ENCODE results near the gene LMOD2. TPM values are rescaled to one million over a fixed set of nuclear protein-coding genes. Genes with fewer than 3 reads are reported as not detected.

LMOD2 gene
- total RNA-seq, 1 donor from 2014 or later, result not detected

DNA sequence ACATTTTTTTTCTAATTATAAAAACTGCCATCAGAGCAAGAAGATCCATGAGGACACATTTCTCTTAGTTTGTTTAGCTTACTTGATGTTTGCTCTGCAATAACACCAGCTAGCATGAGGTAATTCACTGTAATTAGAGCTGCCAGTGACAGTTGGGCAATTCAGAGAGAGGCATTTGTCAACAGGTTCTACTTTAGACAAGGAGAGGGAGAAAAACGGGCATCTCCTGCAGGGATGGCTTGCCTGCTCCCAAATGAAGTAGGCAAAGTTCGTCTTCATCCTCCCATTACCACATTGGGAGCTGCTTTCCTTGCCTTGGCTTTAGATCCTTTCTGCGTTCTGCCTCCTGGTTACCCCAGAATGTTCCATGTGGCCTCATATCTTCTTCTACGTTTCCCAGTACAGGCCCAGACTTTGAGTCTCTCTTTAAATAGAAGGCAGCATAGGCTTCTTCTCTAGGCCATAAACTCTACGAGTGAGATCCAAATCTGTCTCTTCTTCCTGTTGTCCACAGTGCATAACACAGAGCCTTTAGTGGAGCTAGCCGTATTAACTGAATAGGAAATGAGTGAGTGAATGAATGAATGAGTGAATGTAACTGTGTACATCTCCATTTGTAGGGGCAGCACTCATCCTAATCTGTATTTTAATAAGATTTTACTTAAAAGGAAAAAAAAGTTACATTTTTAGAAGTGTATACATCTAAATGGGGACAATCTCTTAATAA lies 32.8 kb upstream of the LMOD2 start:
- Histone ChIP-seq H3K9me3 (ENCODE audit: insufficient read depth, low read depth, low read length) (no peaks in the 10 kb centered on the region), H3K36me3 (ENCODE audit: insufficient read depth, low read length) (no peaks in the 10 kb centered on the region), H3K4me2 (ENCODE audit: low read length) (no peak overlapping the region), H3K9ac (ENCODE audit: low read length) (no peak overlapping the region), H4K20me1 (ENCODE audit: insufficient read depth, low read length) (no peaks in the 10 kb centered on the region), H3K79me2 (ENCODE audit: insufficient read depth, low read length) (no peaks in the 10 kb centered on the region), H3K27ac (ENCODE audit: low read depth, low read length) (no peak overlapping the region), H2AFZ (ENCODE audit: low read depth, low read length) (no peak overlapping the region), H3K4me1 (ENCODE audit: insufficient read depth, low read length) (no peaks in the 10 kb centered on the region), H3K27me3 (ENCODE audit: insufficient read depth, low read length) (no peaks in the 10 kb centered on the region), H3K4me3 (ENCODE audit: insufficient read depth, low read depth, low read length) (no peak overlapping the region)
- no peak overlapping the region for H3K27ac Mint-ChIP-seq (ENCODE audit: unreplicated experiment)
- no peaks in the 10 kb centered on the region for H3K9me3 Mint-ChIP-seq (ENCODE audit: unreplicated experiment)
- no peaks in the 10 kb centered on the region for H3K36me3 Mint-ChIP-seq (ENCODE audit: low read depth, unreplicated experiment)
- TF ChIP-seq, protein P1, sequence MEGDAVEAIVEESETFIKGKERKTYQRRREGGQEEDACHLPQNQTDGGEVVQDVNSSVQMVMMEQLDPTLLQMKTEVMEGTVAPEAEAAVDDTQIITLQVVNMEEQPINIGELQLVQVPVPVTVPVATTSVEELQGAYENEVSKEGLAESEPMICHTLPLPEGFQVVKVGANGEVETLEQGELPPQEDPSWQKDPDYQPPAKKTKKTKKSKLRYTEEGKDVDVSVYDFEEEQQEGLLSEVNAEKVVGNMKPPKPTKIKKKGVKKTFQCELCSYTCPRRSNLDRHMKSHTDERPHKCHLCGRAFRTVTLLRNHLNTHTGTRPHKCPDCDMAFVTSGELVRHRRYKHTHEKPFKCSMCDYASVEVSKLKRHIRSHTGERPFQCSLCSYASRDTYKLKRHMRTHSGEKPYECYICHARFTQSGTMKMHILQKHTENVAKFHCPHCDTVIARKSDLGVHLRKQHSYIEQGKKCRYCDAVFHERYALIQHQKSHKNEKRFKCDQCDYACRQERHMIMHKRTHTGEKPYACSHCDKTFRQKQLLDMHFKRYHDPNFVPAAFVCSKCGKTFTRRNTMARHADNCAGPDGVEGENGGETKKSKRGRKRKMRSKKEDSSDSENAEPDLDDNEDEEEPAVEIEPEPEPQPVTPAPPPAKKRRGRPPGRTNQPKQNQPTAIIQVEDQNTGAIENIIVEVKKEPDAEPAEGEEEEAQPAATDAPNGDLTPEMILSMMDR (IDR thresholded peaks at IDR 0.05; ENCODE audit: insufficient read depth, low read depth, low read length), result no peak
- no peak for TF ChIP-seq EZH2 (IDR thresholded peaks at IDR 0.05; ENCODE audit: insufficient read depth, low read length)
- no peak overlapping the region for H3K4me3 Mint-ChIP-seq (ENCODE audit: unreplicated experiment)
- no peaks in the 10 kb centered on the region for H3K4me1 Mint-ChIP-seq (ENCODE audit: low read depth, unreplicated experiment)
- FAIRE-seq, result no peak
- H3K27me3 Mint-ChIP-seq (ENCODE audit: low read depth, unreplicated experiment), result no peaks in the 10 kb centered on the region
- no peak for DNase-seq (ENCODE audit: low read depth)

DNA sequence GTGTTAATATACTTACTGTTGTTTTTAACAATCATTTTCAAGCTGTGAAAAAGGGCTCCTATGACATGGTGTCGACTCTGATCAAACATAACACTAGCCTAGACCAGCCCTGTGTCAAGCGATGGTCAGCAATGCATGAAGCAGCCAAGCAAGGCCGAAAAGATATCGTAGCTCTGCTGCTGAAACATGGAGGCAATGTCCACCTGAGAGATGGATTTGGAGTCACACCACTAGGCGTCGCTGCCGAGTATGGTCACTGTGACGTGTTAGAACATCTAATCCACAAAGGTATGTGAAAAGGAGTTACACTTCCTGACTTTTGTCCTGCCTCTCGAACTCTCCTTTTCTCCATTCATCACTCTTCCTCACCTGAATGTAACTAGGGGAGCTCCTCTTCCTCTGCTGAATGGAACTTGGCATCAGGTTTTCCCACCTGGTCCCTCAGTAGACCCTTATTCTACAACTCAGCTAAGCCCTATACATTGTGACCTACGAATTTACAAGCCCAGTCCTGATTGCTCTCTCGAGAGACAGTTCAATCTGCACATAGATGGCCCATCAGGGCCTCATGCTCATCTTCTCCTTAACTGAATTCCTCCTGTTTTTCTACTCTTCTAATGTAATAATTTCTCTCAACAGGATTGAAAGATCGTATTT lies 31.0 kb upstream of the LMOD2 start:
- no peaks in the 10 kb centered on the region for H3K79me2 ChIP-seq (ENCODE audit: insufficient read depth, low read length)
- H3K27me3 ChIP-seq (ENCODE audit: insufficient read depth, low read length), result no peaks in the 10 kb centered on the region
- no peaks in the 10 kb centered on the region for H3K4me1 ChIP-seq (ENCODE audit: insufficient read depth, low read length)
- no peaks in the 10 kb centered on the region for H3K9me3 ChIP-seq (ENCODE audit: insufficient read depth, low read depth, low read length)
- no peak overlapping the region for H3K4me3 ChIP-seq (ENCODE audit: insufficient read depth, low read depth, low read length)
- Mint-ChIP-seq H3K27me3 (ENCODE audit: low read depth, unreplicated experiment) (no peaks in the 10 kb centered on the region), H3K4me3 (ENCODE audit: unreplicated experiment) (no peak overlapping the region), H3K36me3 (ENCODE audit: low read depth, unreplicated experiment) (no peaks in the 10 kb centered on the region), H3K4me1 (ENCODE audit: low read depth, unreplicated experiment) (no peaks in the 10 kb centered on the region), H3K9me3 (ENCODE audit: unreplicated experiment) (no peaks in the 10 kb centered on the region), H3K27ac (ENCODE audit: unreplicated experiment) (no peak overlapping the region)
- TF ChIP-seq EZH2 (IDR thresholded peaks at IDR 0.05; ENCODE audit: insufficient read depth, low read length), result no peak
- TF ChIP-seq, protein P1 (IDR thresholded peaks at IDR 0.05; ENCODE audit: insufficient read depth, low read depth, low read length), result peak; percentile 46
- H3K27ac ChIP-seq (ENCODE audit: low read depth, low read length), result no peak overlapping the region
- no peak overlapping the region for H3K9ac ChIP-seq (ENCODE audit: low read length)
- no peaks in the 10 kb centered on the region for H4K20me1 ChIP-seq (ENCODE audit: insufficient read depth, low read length)
- no peak overlapping the region for H3K4me2 ChIP-seq (ENCODE audit: low read length)
- no peak overlapping the region for H2AFZ ChIP-seq (ENCODE audit: low read depth, low read length)
- no peak for FAIRE-seq
- no peak for DNase-seq (ENCODE audit: low read depth)
- H3K36me3 ChIP-seq (ENCODE audit: insufficient read depth, low read length), result no peaks in the 10 kb centered on the region

DNA sequence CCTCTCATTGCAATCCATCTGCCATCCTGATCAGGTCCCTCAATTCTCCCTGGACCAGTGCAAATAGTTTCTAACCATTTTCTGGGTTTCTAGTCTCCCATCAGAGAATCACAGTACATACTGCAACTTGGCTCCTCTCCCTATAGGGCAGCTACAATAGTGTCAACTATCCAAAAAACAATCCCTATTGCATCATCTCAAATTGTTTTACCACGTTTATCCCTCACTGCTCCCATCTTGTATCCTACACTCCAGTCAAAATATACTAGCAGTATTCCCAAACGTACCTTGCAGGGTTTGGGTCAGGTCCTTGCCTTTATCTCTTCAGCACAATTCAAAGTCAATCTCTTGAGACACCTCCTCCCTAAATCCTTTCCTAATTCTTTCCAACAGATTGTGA lies 30.4 kb upstream of the LMOD2 start:
- no peak overlapping the region for H3K4me3 ChIP-seq (ENCODE audit: insufficient read depth, low read depth, low read length)
- no peaks in the 10 kb centered on the region for H3K27me3 ChIP-seq (ENCODE audit: insufficient read depth, low read length)
- H3K9me3 ChIP-seq (ENCODE audit: insufficient read depth, low read depth, low read length), result no peaks in the 10 kb centered on the region
- H3K27ac ChIP-seq (ENCODE audit: low read depth, low read length), result no peak overlapping the region
- H3K27ac Mint-ChIP-seq (ENCODE audit: unreplicated experiment), result no peak overlapping the region
- H3K36me3 Mint-ChIP-seq (ENCODE audit: low read depth, unreplicated experiment), result no peaks in the 10 kb centered on the region
- TF ChIP-seq EZH2 (IDR thresholded peaks at IDR 0.05; ENCODE audit: insufficient read depth, low read length), result no peak
- TF ChIP-seq, protein P1 (IDR thresholded peaks at IDR 0.05; ENCODE audit: insufficient read depth, low read depth, low read length), result no peak
- no peaks in the 10 kb centered on the region for H3K4me1 ChIP-seq (ENCODE audit: insufficient read depth, low read length)
- DNase-seq (ENCODE audit: low read depth) (no peak), FAIRE-seq (no peak)
- no peak overlapping the region for H2AFZ ChIP-seq (ENCODE audit: low read depth, low read length)
- H3K36me3 ChIP-seq (ENCODE audit: insufficient read depth, low read length), result no peaks in the 10 kb centered on the region
- no peaks in the 10 kb centered on the region for H3K79me2 ChIP-seq (ENCODE audit: insufficient read depth, low read length)
- no peak overlapping the region for H3K4me3 Mint-ChIP-seq (ENCODE audit: unreplicated experiment)
- no peaks in the 10 kb centered on the region for H3K9me3 Mint-ChIP-seq (ENCODE audit: unreplicated experiment)
- no peaks in the 10 kb centered on the region for H3K4me1 Mint-ChIP-seq (ENCODE audit: low read depth, unreplicated experiment)
- H3K27me3 Mint-ChIP-seq (ENCODE audit: low read depth, unreplicated experiment), result no peaks in the 10 kb centered on the region
- no peak overlapping the region for H3K4me2 ChIP-seq (ENCODE audit: low read length)
- H3K9ac ChIP-seq (ENCODE audit: low read length), result no peak overlapping the region
- H4K20me1 ChIP-seq (ENCODE audit: insufficient read depth, low read length), result no peaks in the 10 kb centered on the region
